Activated CD8-positive, alpha-beta T cell treated with anti-CD3 and anti-CD28 coated beads for 36 hours (primary cell): ENCODE measurements around the gene CCL28. TPM values are rescaled to one million over a fixed set of nuclear protein-coding genes. Genes with fewer than 3 reads are reported as not detected.
"Not testable (repeated sequence)": the region's sequence is repeated elsewhere in the genome, so short reads cannot be mapped to it uniquely, and the experiment has no call there.

Experiments
- ATAC-seq: fragments of 200-7000 bp; cut with Tn5 transposase; one replicate; pipeline ENCODE4 v1.10.0; 2021; ENCODE audit warnings: mild to moderate bottlenecking, moderate library complexity
- CTCF ChIA-PET: fragments of 350-600 bp; sonication (Branson Sonifier 250); formaldehyde crosslinking; loops from one replicate; lab custom pipeline; 2021; ENCODE audit warnings: antibody characterized with exemption; lab: Charles Lee
- POLR2A ChIA-PET: fragments of 350-600 bp; sonication (Branson Sonifier 250); formaldehyde crosslinking; loops from one replicate; lab custom pipeline; 2021; ENCODE audit warnings: antibody characterized with exemption; lab: Charles Lee
- DNase-seq: peaks from one replicate; pipeline ENCODE4 v3.0.0-alpha.2; 2020
- H3K27ac Mint-ChIP-seq: one replicate; pipeline ENCODE4 v1.8.0; 2021; ENCODE audit warnings: mild to moderate bottlenecking, mixed read lengths
- H3K27me3 Mint-ChIP-seq: one replicate; pipeline ENCODE4 v1.8.0; 2021; ENCODE audit warnings: mixed read lengths
- H3K36me3 Mint-ChIP-seq: one replicate; pipeline ENCODE4 v1.8.0; 2021; ENCODE audit warnings: low read depth, mixed read lengths
- H3K4me1 Mint-ChIP-seq: one replicate; pipeline ENCODE4 v1.8.0; 2021; ENCODE audit warnings: low read depth, mixed read lengths
- H3K4me3 Mint-ChIP-seq: one replicate; pipeline ENCODE4 v1.8.0; 2021; ENCODE audit warnings: mild to moderate bottlenecking, moderate library complexity, mixed read lengths
- H3K9me3 Mint-ChIP-seq: one replicate; pipeline ENCODE4 v1.8.0; 2021; ENCODE audit warnings: mixed read lengths
- CTCF ChIP-seq: fragments of 200-600 bp; IDR thresholded peaks from one replicate; pipeline ENCODE4 v1.8.0; 2022; ENCODE audit warnings: antibody characterized with exemption, mild to moderate bottlenecking
- intact Hi-C: fragments of 100-400 bp; cut with micrococcal nuclease; formaldehyde crosslinking; loops from one replicate; pipeline ENCODE4 v1.10.0; 2022
- total RNA-seq, 2 experiments: library from RNA; stranded (reverse); gene quantifications; one replicate each; pipeline ENCODE4 v1.2.3, GENCODE V29; 2021

CCL28 gene, protein sequence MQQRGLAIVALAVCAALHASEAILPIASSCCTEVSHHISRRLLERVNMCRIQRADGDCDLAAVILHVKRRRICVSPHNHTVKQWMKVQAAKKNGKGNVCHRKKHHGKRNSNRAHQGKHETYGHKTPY
- total RNA-seq: 10 to 100 TPM; 12.4 to 15.0 TPM

- no peak for TF ChIP-seq CTCF
- H3K36me3 Mint-ChIP-seq: peaks cover 1% of the 10 kb centered on the region
- peaks cover 6% of the 10 kb centered on the region for H3K9me3 Mint-ChIP-seq
- ChIA-PET POLR2A (interaction anchor here (1.1 kb wide), 1 partner anchor 15 kb away, joined by 3 read pairs; no protein-coding TSS in a partner anchor), CTCF (interaction anchor here (1.2 to 1.4 kb wide), 2 partner anchors 22 to 74 kb away, joined by 3 to 5 read pairs; no protein-coding TSS in a partner anchor)
- H3K27ac Mint-ChIP-seq: no peak within 1 kb of the TSS
- no peaks in the 10 kb centered on the region for H3K4me1 Mint-ChIP-seq
- no peak for DNase-seq
- ATAC-seq: no peak
- intact Hi-C loops: no loop called here
- no peaks in the 10 kb centered on the region for H3K27me3 Mint-ChIP-seq
- H3K4me3 Mint-ChIP-seq: no peak within 1 kb of the TSS
Measured at GRCh38 chr5:43412156-43412555, at the start of gene CCL28. CCL28 (minus strand) TSS chr5:43412391; CDS start chr5:43412316, 75 bp downstream.

DNA sequence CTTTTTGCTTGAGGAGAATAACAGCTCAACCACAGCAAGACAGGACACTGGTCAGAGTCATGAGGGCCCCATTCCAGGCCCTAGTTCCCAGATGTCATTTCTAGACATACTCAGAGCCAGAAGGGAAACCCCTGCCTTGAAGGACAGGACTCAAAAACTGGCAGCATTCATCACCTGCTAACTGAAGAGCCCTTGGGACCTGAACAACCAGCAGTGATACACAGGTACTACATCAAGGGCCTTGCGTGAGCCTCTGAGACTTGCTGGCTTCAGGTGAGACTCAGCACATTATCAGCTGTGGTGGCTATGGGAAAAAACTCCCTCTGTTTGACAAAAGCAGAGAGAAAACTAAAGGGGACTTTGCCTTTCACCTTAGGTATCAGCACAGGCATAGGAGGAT is 48.9 kb upstream of the CCL28 start:
- Mint-ChIP-seq H3K4me3 (no peak overlapping the region), H3K36me3 (peaks cover 66% of the 10 kb centered on the region), H3K27me3 (no peaks in the 10 kb centered on the region), H3K9me3 (peaks cover 7% of the 10 kb centered on the region), H3K27ac (no peak overlapping the region), H3K4me1 (peaks cover 2% of the 10 kb centered on the region)
- no peak for DNase-seq
- no peak for ATAC-seq
- intact Hi-C loops: no loop called here
- CTCF ChIA-PET: no interaction called here
- POLR2A ChIA-PET: interaction anchor here (0.9 kb wide), 1 partner anchor 9 kb away, joined by 4 read pairs; no protein-coding TSS in a partner anchor
- TF ChIP-seq CTCF: no peak

DNA sequence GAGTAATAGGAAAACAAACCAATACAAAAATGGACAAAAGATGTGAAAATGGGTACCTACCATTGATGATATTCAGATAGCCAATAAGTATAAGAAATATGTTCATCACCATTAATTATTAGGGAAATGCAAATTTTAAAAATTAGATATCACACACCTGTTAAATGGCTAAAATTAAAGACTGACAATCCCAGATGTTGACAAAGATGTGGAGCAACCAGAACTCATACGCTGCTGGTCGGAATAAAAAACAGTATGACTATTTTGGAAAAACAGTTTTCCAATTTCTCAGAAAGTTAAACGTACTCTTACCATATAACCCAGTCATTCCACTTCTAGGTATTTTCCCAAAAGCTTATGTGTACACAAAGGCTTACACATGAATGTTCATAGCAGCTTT is 44.4 kb upstream of the CCL28 start:
- TF ChIP-seq CTCF: no peak
- intact Hi-C loops: no loop called here
- ChIA-PET POLR2A (interaction anchor here (0.7 kb wide), 1 partner anchor 947 kb away, joined by 4 read pairs; no protein-coding TSS in a partner anchor), CTCF (interaction anchor here (1.4 kb wide), 1 partner anchor 28 kb away, joined by 4 read pairs; the partner anchor contains the start of gene TMEM267)
- Mint-ChIP-seq H3K27me3 (no peaks in the 10 kb centered on the region), H3K4me3 (no peak overlapping the region), H3K9me3 (peaks cover 5% of the 10 kb centered on the region), H3K27ac (no peak overlapping the region), H3K4me1 (peaks cover 5% of the 10 kb centered on the region), H3K36me3 (peaks cover 63% of the 10 kb centered on the region)
- no peak for ATAC-seq
- no peak for DNase-seq

- intact Hi-C loops, H3K4me3 Mint-ChIP-seq, CTCF ChIA-PET, POLR2A ChIA-PET, H3K27ac Mint-ChIP-seq, ATAC-seq, H3K27me3 Mint-ChIP-seq, H3K4me1 Mint-ChIP-seq, DNase-seq: not testable (repeated sequence)
- H3K9me3 Mint-ChIP-seq: peaks cover 45% of the 10 kb centered on the region
- H3K36me3 Mint-ChIP-seq: peaks cover 35% of the 10 kb centered on the region
Measured at GRCh38 chr5:43441575-43441974, 29.4 kb upstream of the CCL28 start.

DNA sequence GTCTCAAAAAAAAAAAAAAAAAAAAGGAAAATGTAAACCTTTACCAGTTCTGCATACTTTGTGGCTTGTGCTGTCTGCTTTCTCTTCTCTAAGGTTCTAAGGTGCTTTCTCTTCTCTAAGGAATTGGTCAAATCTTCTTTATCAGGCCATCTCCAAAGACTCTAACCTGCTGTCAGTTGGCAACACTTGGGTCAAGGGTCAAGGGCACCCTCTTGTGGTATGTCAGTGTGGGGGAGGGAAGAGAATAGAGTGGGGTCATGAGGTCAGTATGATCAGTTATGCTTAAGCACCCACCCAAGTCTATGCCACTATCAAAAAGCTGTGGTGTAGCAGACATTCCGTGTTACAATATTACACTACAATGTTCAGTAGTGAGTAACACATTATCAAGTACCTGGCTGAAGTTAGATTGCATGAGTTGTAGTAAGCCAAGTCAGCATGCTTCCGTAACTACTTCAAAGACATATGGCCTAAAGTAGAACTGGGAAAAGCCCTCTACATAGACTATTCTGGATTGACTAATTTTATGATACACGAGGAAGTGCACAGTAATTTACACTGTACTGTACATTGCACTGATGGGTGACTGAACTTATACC is 25.0 kb upstream of the CCL28 start:
- no peaks in the 10 kb centered on the region for H3K4me1 Mint-ChIP-seq
- no peak for TF ChIP-seq CTCF
- H3K4me3 Mint-ChIP-seq: no peak overlapping the region
- H3K27ac Mint-ChIP-seq: no peak overlapping the region
- intact Hi-C loops: no loop called here
- no peak for ATAC-seq
- POLR2A ChIA-PET: no interaction called here
- H3K9me3 Mint-ChIP-seq: peaks cover 33% of the 10 kb centered on the region
- H3K36me3 Mint-ChIP-seq: peaks cover 2% of the 10 kb centered on the region
- CTCF ChIA-PET: no interaction called here
- H3K27me3 Mint-ChIP-seq: no peaks in the 10 kb centered on the region
- no peak for DNase-seq
